SK-N-SH (cell line): ENCODE measurements around the gene PPAN.

Experiments
- CTCF ChIP-seq: fragments of 200-600 bp; sonication (generic); IDR thresholded peaks from 2 replicates; pipeline ENCODE4 v1.6.1; 2017; ENCODE audit warnings: antibody characterized with exemption, mild to moderate bottlenecking, moderate library complexity
- EP300 ChIP-seq, 2 experiments: IDR thresholded peaks; 2 replicates each; pipeline versions ENCODE4 v1.4.0 to v1.6.1; 2012; ENCODE audit warnings: borderline replicate concordance in 1 of 2, low read depth in 1 of 2, low read length in 1 of 2
- EZH2phosphoT487 ChIP-seq: fragments of 200-600 bp; sonication (generic); IDR thresholded peaks from 2 replicates; pipeline ENCODE4 v1.6.1; 2017; ENCODE audit warnings: low read depth, mixed run types, mild to moderate bottlenecking, antibody characterized with exemption, moderate library complexity, borderline replicate concordance
- GABPA ChIP-seq: IDR thresholded peaks from 2 replicates; pipeline ENCODE4 v1.4.0; 2012; ENCODE audit warnings: low read depth, mild to moderate bottlenecking
- MAX ChIP-seq: IDR thresholded peaks from 2 replicates; pipeline ENCODE4 v1.4.0; 2012; ENCODE audit warnings: low read depth
- POLR2AphosphoS5 ChIP-seq: IDR thresholded peaks from 2 replicates; pipeline ENCODE4 v1.6.1; 2012; ENCODE audit warnings: low read depth, low read length
- REST ChIP-seq: IDR thresholded peaks from 2 replicates; pipeline ENCODE4 v1.6.1; 2012; ENCODE audit warnings: mild to moderate bottlenecking, low read depth, low read length, moderate library complexity
- RXRA ChIP-seq: IDR thresholded peaks from 2 replicates; pipeline ENCODE4 v1.4.0; 2012; ENCODE audit warnings: low read depth, mild to moderate bottlenecking, borderline replicate concordance
- TEAD4 ChIP-seq: IDR thresholded peaks from 2 replicates; pipeline ENCODE4 v1.4.0; 2012; ENCODE audit warnings: mild to moderate bottlenecking, borderline replicate concordance; ENCODE audit not compliant: insufficient read depth
- USF2 ChIP-seq: fragments of 150-350 bp; IDR thresholded peaks from 2 replicates; pipeline ENCODE4 v1.6.1; 2017; ENCODE audit warnings: antibody characterized with exemption, low read length, low read depth, borderline replicate concordance

GRCh38 chr19:10092648-10093294 is 13.4 kb upstream of the PPAN start:
- TF ChIP-seq TEAD4: no peak
- no peak for TF ChIP-seq CTCF
- no peak for TF ChIP-seq EP300 (IDR thresholded peaks at IDR 0.05; ENCODE audit: borderline replicate concordance in 1 of 2, low read depth in 1 of 2, low read length in 1 of 2)
- no peak for TF ChIP-seq REST
- TF ChIP-seq USF2: no peak
- TF ChIP-seq MAX: no peak
- TF ChIP-seq RXRA: no peak
- no peak for TF ChIP-seq POLR2AphosphoS5
- TF ChIP-seq EZH2phosphoT487: no peak
- no peak for TF ChIP-seq GABPA
